K562 (cell line): Measurements from ENCODE around the gene VSIG10. TPM values are rescaled to one million over a fixed set of nuclear protein-coding genes. Genes with fewer than 3 reads are reported as not detected.

Source experiments
- ATAC-seq: fragments of 200-7000 bp; cut with Tn5 transposase; 3 replicates; pipeline ENCODE4 v1.9.1; 2020; ENCODE audit warnings: moderate library complexity
- BruUV-seq: library from RNA; stranded (reverse); fragments of 400-500 nt; replicated peaks from 2 replicates; lab custom pipeline; 2021; lab: Mats Ljungman, UMichigan
- CTCF ChIA-PET: fragments of 300-600 bp; formaldehyde crosslinking; extraction: SDS; loops from one replicate; lab custom pipeline; 2021; ENCODE audit warnings: low intra/inter-chr PET ratio; lab: Yijun Ruan, JAX
- POLR2A ChIA-PET: fragments of 300-600, 350-650 bp; sonication (Branson Sonifier 250); formaldehyde crosslinking; extraction: SDS; loops from one replicate; lab custom pipeline; 2021; ENCODE audit warnings: antibody characterized with exemption, inconsistent platforms; lab: Yijun Ruan, JAX
- DNase-seq, 4 experiments: peaks; one replicate each; pipeline versions ENCODE4 v3.0.0 to v3.0.0-alpha.2; 2011 to 2018; ENCODE audit warnings: low spot score in 3 of 4, mixed read lengths in 3 of 4; ENCODE audit errors: extremely low read depth in 1 of 4
- FAIRE-seq: peaks from 2 replicates; lab custom pipeline; 2011; peaks lifted over from hg19 to GRCh38; lab: Jason Lieb, UNC
- H2AFZ ChIP-seq: 2 replicates; pipeline ENCODE4 v1.6.0; 2011; ENCODE audit warnings: low read depth, low read length, control low read depth, inconsistent platforms
- H3K27ac ChIP-seq: fragments of 200-600 bp; 3 replicates; pipeline ENCODE4 v1.8.0; 2011; ENCODE audit warnings: low read depth, mild to moderate bottlenecking, control low read depth, inconsistent platforms, low read length, moderate library complexity, mixed read lengths; ENCODE audit errors: extremely low read depth
- H3K27me3 ChIP-seq, 2 experiments: fragments of 300-600 bp in 1 of 2; 2 replicates in 1 of 2; 3 replicates in 1 of 2; pipeline versions ENCODE4 v1.6.0 to v1.8.0; 2011; ENCODE audit warnings: inconsistent platforms in 2 of 2, low read length in 2 of 2, mild to moderate bottlenecking in 1 of 2, mixed read lengths in 1 of 2, moderate library complexity in 1 of 2; ENCODE audit not compliant: control insufficient read depth in 2 of 2, insufficient read depth in 2 of 2
- H3K36me3 ChIP-seq: fragments of 300-600 bp; 3 replicates; pipeline ENCODE4 v1.8.0; 2011; ENCODE audit warnings: mild to moderate bottlenecking, low read length, inconsistent platforms; ENCODE audit not compliant: control insufficient read depth, insufficient read depth
- H3K4me1 ChIP-seq, 2 experiments: fragments of 200-600 bp in 1 of 2; replicated peaks in 1 of 2; 2 replicates in 1 of 2; 3 replicates in 1 of 2; pipeline versions ENCODE4 v1.5.1 to v1.8.0; 2011; ENCODE audit warnings: inconsistent platforms in 2 of 2, low read length in 2 of 2, mild to moderate bottlenecking in 1 of 2, mixed read lengths in 1 of 2, moderate library complexity in 1 of 2; ENCODE audit not compliant: control insufficient read depth in 2 of 2, insufficient read depth in 2 of 2
- H3K4me2 ChIP-seq: 2 replicates; pipeline ENCODE4 v1.6.1; 2011; ENCODE audit warnings: low read length, control low read depth, inconsistent platforms, mixed read lengths; ENCODE audit not compliant: insufficient read depth
- H3K4me3 ChIP-seq: fragments of 200-600 bp; sonication (generic), shearing (Covaris generic); 2 replicates; pipeline ENCODE4 v1.5.1; 2016; ENCODE audit warnings: control low read depth, inconsistent platforms
- H3K79me2 ChIP-seq: fragments of 200-600 bp; 3 replicates; pipeline ENCODE4 v1.8.0; 2011; ENCODE audit warnings: low read length, inconsistent platforms; ENCODE audit not compliant: control insufficient read depth, insufficient read depth
- H3K9ac ChIP-seq, 2 experiments: 2 replicates each; pipeline versions ENCODE4 v1.6.0 to v1.6.1; 2011; ENCODE audit warnings: low read depth in 2 of 2, low read length in 2 of 2, control low read depth in 1 of 2, inconsistent platforms in 1 of 2, mild to moderate bottlenecking in 1 of 2, mixed read lengths in 1 of 2; ENCODE audit not compliant: insufficient read depth in 1 of 2
- H3K9me1 ChIP-seq: one replicate; pipeline ENCODE4 v1.6.0; 2011; ENCODE audit warnings: inconsistent platforms, mild to moderate bottlenecking, low read length, moderate library complexity; ENCODE audit not compliant: control insufficient read depth, insufficient read depth
- H3K9me3 ChIP-seq: replicated peaks from 2 replicates; pipeline ENCODE4 v1.5.1; 2011; ENCODE audit warnings: low read depth, low read length, inconsistent platforms; ENCODE audit not compliant: control insufficient read depth, insufficient read depth
- H4K20me1 ChIP-seq: replicated peaks from 2 replicates; pipeline ENCODE4 v1.6.1; 2011; ENCODE audit warnings: low read length, inconsistent platforms, mixed read lengths; ENCODE audit not compliant: control insufficient read depth, insufficient read depth
- BRD4 ChIP-seq: fragments of 200-600 bp; sonication (generic); IDR thresholded peaks from 2 replicates; pipeline ENCODE4 v1.6.1; 2017; ENCODE audit warnings: inconsistent platforms
- E2F3 ChIP-seq: fragments of 250-450 bp; sonication (Bioruptor Pico); IDR thresholded peaks from 2 replicates; pipeline ENCODE4 v1.4.0; 2020; ENCODE audit warnings: mild to moderate bottlenecking
- ILK ChIP-seq: fragments of 450-650 bp; IDR thresholded peaks from 2 replicates; pipeline ENCODE4 v1.6.1; 2016; ENCODE audit warnings: missing genetic modification characterization, low read depth, mild to moderate bottlenecking, missing compliant biosample characterization, moderate library complexity, borderline replicate concordance
- JUN ChIP-seq, 2 experiments: sonication (generic) in 1 of 2; formaldehyde crosslinking in 1 of 2; IDR thresholded peaks; 2 replicates each; pipeline versions ENCODE4 v1.6.1 to v1.8.0; 2012 to 2022; ENCODE audit warnings: borderline replicate concordance in 2 of 2, mild to moderate bottlenecking in 2 of 2, improper control_type of control experiment in 1 of 2, low read depth in 1 of 2, low read length in 1 of 2, missing genetic modification reagents in 1 of 2
- KAT2B ChIP-seq: IDR thresholded peaks from one replicate; pipeline ENCODE4 v1.6.1; 2012; ENCODE audit warnings: low read depth, mild to moderate bottlenecking, control low read depth, inconsistent platforms, low read length, moderate library complexity
- NFE2 ChIP-seq: IDR thresholded peaks from 2 replicates; pipeline ENCODE4 v1.6.1; 2014; ENCODE audit warnings: antibody characterized with exemption, low read depth
- TCF7L2 ChIP-seq: fragments of 150-350 bp; IDR thresholded peaks from 2 replicates; pipeline ENCODE4 v1.6.1; 2016; ENCODE audit warnings: low read depth, mild to moderate bottlenecking, low read length, moderate library complexity
- TEAD2 ChIP-seq: fragments of 450-650 bp; IDR thresholded peaks from 2 replicates; pipeline ENCODE4 v1.6.1; 2016; ENCODE audit warnings: missing genetic modification characterization, control low read depth, missing compliant biosample characterization
- YY1 ChIP-seq, 3 experiments: IDR thresholded peaks; 2 replicates each; pipeline ENCODE4 v1.6.1; 2011; ENCODE audit warnings: low read length in 2 of 3, mild to moderate bottlenecking in 2 of 3, moderate library complexity in 2 of 3, borderline replicate concordance in 1 of 3, control low read depth in 1 of 3, low read depth in 1 of 3; ENCODE audit not compliant: insufficient read depth in 3 of 3, insufficient replicate concordance in 2 of 3, control insufficient read depth in 1 of 3, insufficient read length in 1 of 3; ENCODE audit errors: extremely low read depth in 1 of 3
- ZKSCAN3 ChIP-seq: fragments of 250-450 bp; sonication (Bioruptor Pico); IDR thresholded peaks from 2 replicates; pipeline ENCODE4 v1.4.0; 2020
- ZNF583 ChIP-seq: fragments of 250-450 bp; sonication (Bioruptor Pico); IDR thresholded peaks from 2 replicates; pipeline ENCODE4 v1.4.0; 2020
- ZNF668 ChIP-seq: fragments of 250-450 bp; sonication (Bioruptor Pico); IDR thresholded peaks from 2 replicates; pipeline ENCODE4 v1.8.0; 2022; ENCODE audit warnings: mild to moderate bottlenecking, inconsistent platforms
- ZNF695 ChIP-seq: fragments of 450-650 bp; formaldehyde crosslinking; IDR thresholded peaks from 2 replicates; pipeline ENCODE4 v1.4.0; 2020; ENCODE audit warnings: mild to moderate bottlenecking, moderate library complexity
- WGBS: fragments of 100-300 bp; shearing (Covaris generic); methylation state at CpG from one replicate; pipeline ENCODE4 v1.1.6; 2016; ENCODE audit warnings: low coverage, mixed read lengths; ENCODE audit not compliant: insufficient coverage; ENCODE audit errors: missing lambda C conversion rate; 5-methylcytosine and 5-hydroxymethylcytosine counted together
- in situ Hi-C: fragments of 300-500 bp; cut with MboI; formaldehyde crosslinking; loops from 4 replicates; pipeline ENCODE4 v1.15.0; 2018; ENCODE audit warnings: inconsistent platforms, mixed read lengths
- intact Hi-C: fragments of 100-400 bp; cut with micrococcal nuclease; formaldehyde crosslinking; loops from 2 replicates; pipeline ENCODE4 v1.14.2; 2022
- polyA plus RNA-seq, 8 experiments: library from polyadenylated mRNA; depleted of rRNA in 4 of 8; stranded (reverse) in 5 of 8; unstranded in 3 of 8; fragments of >200 nt; fragmentation: Nextera tagmentation in 2 of 8; fragmentation: Illumina TruSeq in 1 of 8; extraction: Ambion mirVana in 2 of 8; extraction: Trizol in 1 of 8; gene quantifications; 2 replicates each; pipeline versions ENCODE4 v1.2.1 to v1.2.3, GENCODE V29; 2011 to 2014; ENCODE audit warnings: inconsistent platforms in 1 of 8, missing spikeins in 1 of 8
- total RNA-seq, 7 experiments: library from RNA; depleted of rRNA in 6 of 7; stranded (reverse); fragments of >200 nt in 6 of 7; fragmentation: Illumina TruSeq in 2 of 7; extraction: Trizol in 2 of 7; gene quantifications; 2 replicates each; pipeline versions ENCODE4 v1.2.1 to v1.2.3, GENCODE V29; 2011 to 2021; ENCODE audit warnings: low replicate concordance in 1 of 7
- TF ChIP-seq, protein P1 (sequence below): fragments of 250-450 bp; sonication (Bioruptor Pico); IDR thresholded peaks from 2 replicates; pipeline ENCODE4 v1.8.0; 2021; ENCODE audit warnings: mild to moderate bottlenecking, moderate library complexity
- TF ChIP-seq, protein P2 (sequence below): sonication (generic); formaldehyde crosslinking; IDR thresholded peaks from 2 replicates; pipeline ENCODE4 v1.8.0; 2022; ENCODE audit warnings: mild to moderate bottlenecking, missing genetic modification reagents

The VSIG10 gene
- total and polyA plus RNA-seq, 9 of the 15 experiments (the other 6 are each of a cell fraction or from before 2014, with no cell fraction given), result 4.1 to 8.8 (median 4.7) TPM

DNA sequence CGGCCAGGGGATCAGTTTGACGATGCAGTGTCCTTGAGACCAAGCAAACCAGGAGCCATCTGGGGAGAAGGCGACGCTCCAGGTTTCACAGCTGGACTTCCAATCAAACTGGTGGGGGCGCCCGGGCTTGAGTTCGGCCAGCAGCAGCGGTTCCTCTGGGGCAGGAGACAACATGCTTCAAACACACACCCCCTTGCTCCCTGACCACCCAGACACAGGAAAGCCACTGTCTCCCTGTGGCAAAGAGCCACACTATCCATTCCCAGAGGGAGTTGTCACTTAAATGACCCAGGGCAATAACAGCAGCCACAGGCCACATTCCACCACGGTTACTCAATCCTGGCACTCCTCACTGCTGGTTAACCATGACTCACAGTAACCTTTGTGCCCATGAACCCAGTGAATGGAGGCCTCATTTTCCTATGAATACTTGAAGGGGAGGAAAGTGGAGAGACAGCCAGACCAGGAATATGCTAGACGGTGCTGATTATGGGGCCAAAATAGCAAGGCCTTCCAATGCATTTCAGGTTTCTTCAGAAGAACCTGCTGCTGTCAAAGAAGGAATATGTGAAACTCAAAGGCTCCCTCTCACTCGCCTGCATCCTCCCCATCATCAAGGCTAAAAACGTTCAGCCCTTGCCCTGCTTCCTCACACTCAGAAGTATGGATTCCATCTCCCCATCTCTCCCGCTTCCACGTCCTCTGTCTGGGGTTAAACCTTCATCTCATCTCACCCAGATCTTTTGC, 51.3 kb downstream of the VSIG10 start:
- H4K20me1 ChIP-seq, result no peaks in the 10 kb centered on the region
- no peaks in the 10 kb centered on the region for H3K4me1 ChIP-seq
- H3K27me3 ChIP-seq, result no peaks in the 10 kb centered on the region
- no peak overlapping the region for H3K4me3 ChIP-seq
- in situ Hi-C loops, result no loop called here
- H3K9ac ChIP-seq, result no peak overlapping the region
- no peak for ATAC-seq
- ChIA-PET CTCF (no interaction called here), POLR2A (interaction anchor here (0.6 to 1.7 kb wide), 3 partner anchors 10 to 1656 kb away, joined by 3 to 5 read pairs (median 4); no protein-coding TSS in a partner anchor)
- FAIRE-seq, result no peak
- no peaks in the 10 kb centered on the region for H3K9me3 ChIP-seq
- TF ChIP-seq ZNF583 (CRISPR knock-in tag) (no peak), JUN (IDR thresholded peaks at IDR 0.05; ENCODE audit: borderline replicate concordance, low read depth, low read length) (no peak), JUN (CRISPR knock-in tag; IDR thresholded peaks at IDR 0.05; ENCODE audit: borderline replicate concordance) (no peak), YY1 (IDR thresholded peaks at IDR 0.05; ENCODE audit: borderline replicate concordance in 1 of 3, control insufficient read depth in 1 of 3, extremely low read depth in 1 of 3, insufficient read depth in 3 of 3, insufficient read length in 1 of 3, insufficient replicate concordance in 2 of 3, low read depth in 1 of 3, low read length in 2 of 3) (no peak), KAT2B (no peak), TEAD2 (tag) (no peak), E2F3 (CRISPR knock-in tag) (no peak), ZNF695 (CRISPR knock-in tag) (no peak), ZKSCAN3 (CRISPR knock-in tag) (no peak), ZNF668 (CRISPR knock-in tag) (no peak), ILK (no peak), BRD4 (no peak), TCF7L2 (no peak), NFE2 (no peak)
- TF ChIP-seq, protein P1, sequence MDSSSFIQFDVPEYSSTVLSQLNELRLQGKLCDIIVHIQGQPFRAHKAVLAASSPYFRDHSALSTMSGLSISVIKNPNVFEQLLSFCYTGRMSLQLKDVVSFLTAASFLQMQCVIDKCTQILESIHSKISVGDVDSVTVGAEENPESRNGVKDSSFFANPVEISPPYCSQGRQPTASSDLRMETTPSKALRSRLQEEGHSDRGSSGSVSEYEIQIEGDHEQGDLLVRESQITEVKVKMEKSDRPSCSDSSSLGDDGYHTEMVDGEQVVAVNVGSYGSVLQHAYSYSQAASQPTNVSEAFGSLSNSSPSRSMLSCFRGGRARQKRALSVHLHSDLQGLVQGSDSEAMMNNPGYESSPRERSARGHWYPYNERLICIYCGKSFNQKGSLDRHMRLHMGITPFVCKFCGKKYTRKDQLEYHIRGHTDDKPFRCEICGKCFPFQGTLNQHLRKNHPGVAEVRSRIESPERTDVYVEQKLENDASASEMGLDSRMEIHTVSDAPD (CRISPR knock-in tag), result no peak
- TF ChIP-seq, protein P2, sequence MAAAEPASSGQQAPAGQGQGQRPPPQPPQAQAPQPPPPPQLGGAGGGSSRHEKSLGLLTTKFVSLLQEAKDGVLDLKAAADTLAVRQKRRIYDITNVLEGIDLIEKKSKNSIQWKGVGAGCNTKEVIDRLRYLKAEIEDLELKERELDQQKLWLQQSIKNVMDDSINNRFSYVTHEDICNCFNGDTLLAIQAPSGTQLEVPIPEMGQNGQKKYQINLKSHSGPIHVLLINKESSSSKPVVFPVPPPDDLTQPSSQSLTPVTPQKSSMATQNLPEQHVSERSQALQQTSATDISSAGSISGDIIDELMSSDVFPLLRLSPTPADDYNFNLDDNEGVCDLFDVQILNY (CRISPR knock-in tag), result no peak
- no peak for DNase-seq
- H2AFZ ChIP-seq, result no peak overlapping the region
- H3K4me2 ChIP-seq, result no peak overlapping the region
- 80% methylated on average over 13 of the region's 14 CpGs for WGBS
- BruUV-seq, result no TSS peak
- intact Hi-C loops, result no loop called here
- no peaks in the 10 kb centered on the region for H3K9me1 ChIP-seq
- no peak overlapping the region for H3K27ac ChIP-seq
- peaks cover 5% of the 10 kb centered on the region; the same call in 1 of the 3 replicates for H3K79me2 ChIP-seq
- H3K36me3 ChIP-seq, result peaks cover 38% of the 10 kb centered on the region; the same call in 2 of the 3 replicates
